Measurements from ENCODE around the gene GPR82.

GPR82 gene

GRCh38 chrX:41737065-41737464 lies 13.1 kb downstream of the GPR82 start:
- TF ChIP-seq ISL1 (CRISPR knock-in tag; IDR thresholded peaks at IDR 0.05) (no peak), CSDC2 (CRISPR knock-in tag; IDR thresholded peaks at IDR 0.05) (no peak), ZNF70 (CRISPR knock-in tag; IDR thresholded peaks at IDR 0.05) (no peak), ZFP3 (CRISPR knock-in tag; IDR thresholded peaks at IDR 0.05) (no peak), OSR1 (CRISPR knock-in tag; IDR thresholded peaks at IDR 0.05) (no peak), ZNF565 (CRISPR knock-in tag; conservative IDR thresholded peaks at IDR 0.05; ENCODE audit: low read depth) (no peak), BACH2 (CRISPR knock-in tag; IDR thresholded peaks at IDR 0.05; ENCODE audit: borderline replicate concordance) (no peak), CREB5 (CRISPR knock-in tag; IDR thresholded peaks at IDR 0.05; ENCODE audit: low read depth) (no peak), RARB (CRISPR knock-in tag; IDR thresholded peaks at IDR 0.05) (no peak), ZC3H10 (CRISPR knock-in tag; IDR thresholded peaks at IDR 0.05) (no peak), TCF4 (CRISPR knock-in tag; IDR thresholded peaks at IDR 0.05; ENCODE audit: borderline replicate concordance) (no peak), TSHZ2 (CRISPR knock-in tag; IDR thresholded peaks at IDR 0.05) (no peak), PPARA (CRISPR knock-in tag; IDR thresholded peaks at IDR 0.05; ENCODE audit: borderline replicate concordance) (no peak), SNAI2 (CRISPR knock-in tag; IDR thresholded peaks at IDR 0.05) (no peak), ESRRG (CRISPR knock-in tag; IDR thresholded peaks at IDR 0.05) (no peak), GLIS3 (CRISPR knock-in tag; IDR thresholded peaks at IDR 0.05) (no peak), ARNTL (CRISPR knock-in tag; IDR thresholded peaks at IDR 0.05; ENCODE audit: borderline replicate concordance, low read depth) (no peak), TOX (CRISPR knock-in tag; IDR thresholded peaks at IDR 0.05; ENCODE audit: borderline replicate concordance) (no peak), ZFP30 (CRISPR knock-in tag; IDR thresholded peaks at IDR 0.05) (no peak), ZNF8 (CRISPR knock-in tag; IDR thresholded peaks at IDR 0.05) (no peak)
- ATAC-seq = no peak

GRCh38 chrX:41739871-41740270 lies 15.9 kb downstream of the GPR82 start:
- ATAC-seq = no peak
- TF ChIP-seq RARB (CRISPR knock-in tag; IDR thresholded peaks at IDR 0.05) (no peak), TCF4 (CRISPR knock-in tag; IDR thresholded peaks at IDR 0.05; ENCODE audit: borderline replicate concordance) (no peak), ESRRG (CRISPR knock-in tag; IDR thresholded peaks at IDR 0.05) (no peak), TSHZ2 (CRISPR knock-in tag; IDR thresholded peaks at IDR 0.05) (no peak), ZNF70 (CRISPR knock-in tag; IDR thresholded peaks at IDR 0.05) (no peak), ARNTL (CRISPR knock-in tag; IDR thresholded peaks at IDR 0.05; ENCODE audit: borderline replicate concordance, low read depth) (no peak), ISL1 (CRISPR knock-in tag; IDR thresholded peaks at IDR 0.05) (no peak), CREB5 (CRISPR knock-in tag; IDR thresholded peaks at IDR 0.05; ENCODE audit: low read depth) (no peak)

GRCh38 chrX:41750716-41751115 lies 26.7 kb downstream of the GPR82 start:
- no peak for ATAC-seq
- TF ChIP-seq ZNF8 (CRISPR knock-in tag; IDR thresholded peaks at IDR 0.05) (no peak), ISL1 (CRISPR knock-in tag; IDR thresholded peaks at IDR 0.05) (no peak), ZFP30 (CRISPR knock-in tag; IDR thresholded peaks at IDR 0.05) (no peak), PPARA (CRISPR knock-in tag; IDR thresholded peaks at IDR 0.05; ENCODE audit: borderline replicate concordance) (no peak), TOX (CRISPR knock-in tag; IDR thresholded peaks at IDR 0.05; ENCODE audit: borderline replicate concordance) (no peak), CSDC2 (CRISPR knock-in tag; IDR thresholded peaks at IDR 0.05) (no peak), BACH2 (CRISPR knock-in tag; IDR thresholded peaks at IDR 0.05; ENCODE audit: borderline replicate concordance) (no peak), ARNTL (CRISPR knock-in tag; IDR thresholded peaks at IDR 0.05; ENCODE audit: borderline replicate concordance, low read depth) (no peak), POU6F1 (CRISPR knock-in tag; IDR thresholded peaks at IDR 0.05; ENCODE audit: borderline replicate concordance, low read depth) (no peak), CSRNP3 (CRISPR knock-in tag; IDR thresholded peaks at IDR 0.05) (no peak), ZNF565 (CRISPR knock-in tag; conservative IDR thresholded peaks at IDR 0.05; ENCODE audit: low read depth) (no peak), ZNF70 (CRISPR knock-in tag; IDR thresholded peaks at IDR 0.05) (no peak), OSR1 (CRISPR knock-in tag; IDR thresholded peaks at IDR 0.05) (no peak)

Data from SK-N-SH treated with all-trans-retinoic acid at 6 μM for 48 hours (cell line).